SW 1271 (cell line): ENCODE measurements around the gene SRGAP2C.
"Not testable (repeated sequence)": the region's sequence is repeated elsewhere in the genome, so short reads cannot be mapped to it uniquely, and the experiment has no call there.

ENCODE experiments used
- DNase-seq, 2 experiments: peaks; one replicate each; lab custom pipeline; 2025; lab: John Stamatoyannopoulos, UW

SRGAP2C gene

GRCh38 chr1:121279548-121279898 is 94.7 kb downstream of the SRGAP2C start:
- not testable (repeated sequence) for DNase-seq

GRCh38 chr1:121280699-121281317 is 96.0 kb downstream of the SRGAP2C start:
- not testable (repeated sequence) for DNase-seq

GRCh38 chr1:121281480-121281879 is 96.7 kb downstream of the SRGAP2C start:
- not testable (repeated sequence) for DNase-seq

- not testable (repeated sequence) for DNase-seq
Measured at GRCh38 chr1:121283587-121284180, 98.9 kb downstream of the SRGAP2C start.

- not testable (repeated sequence) for DNase-seq
Measured at GRCh38 chr1:121292590-121292989, 107.8 kb downstream of the SRGAP2C start.

- DNase-seq = not testable (repeated sequence)
Measured at GRCh38 chr1:121293263-121294204, 108.8 kb downstream of the SRGAP2C start.

- not testable (repeated sequence) for DNase-seq
Measured at GRCh38 chr1:121294205-121294570, 109.4 kb downstream of the SRGAP2C start.

- not testable (repeated sequence) for DNase-seq
Measured at GRCh38 chr1:121296563-121296962, 111.8 kb downstream of the SRGAP2C start.

GRCh38 chr1:121298529-121298928 is 113.8 kb downstream of the SRGAP2C start:
- DNase-seq = not testable (repeated sequence)

- not testable (repeated sequence) for DNase-seq
Measured at GRCh38 chr1:121299514-121300149, 114.9 kb downstream of the SRGAP2C start.

- DNase-seq = not testable (repeated sequence)
Measured at GRCh38 chr1:121301876-121302275, 117.1 kb downstream of the SRGAP2C start.

- not testable (repeated sequence) for DNase-seq
Measured at GRCh38 chr1:121307759-121308158, 123.0 kb downstream of the SRGAP2C start.

- not testable (repeated sequence) for DNase-seq
Measured at GRCh38 chr1:121315509-121315908, 130.7 kb downstream of the SRGAP2C start.

- DNase-seq = not testable (repeated sequence)
Measured at GRCh38 chr1:121316081-121316480, 131.3 kb downstream of the SRGAP2C start.

- DNase-seq = not testable (repeated sequence)
Measured at GRCh38 chr1:121317491-121318468, 133.0 kb downstream of the SRGAP2C start.

GRCh38 chr1:121318687-121319086 is 133.9 kb downstream of the SRGAP2C start:
- not testable (repeated sequence) for DNase-seq

GRCh38 chr1:121321660-121322059 is 136.9 kb downstream of the SRGAP2C start:
- DNase-seq = not testable (repeated sequence)

- not testable (repeated sequence) for DNase-seq
Measured at GRCh38 chr1:121324726-121325125, 140.0 kb downstream of the SRGAP2C start.

GRCh38 chr1:121332141-121332540 is 147.4 kb downstream of the SRGAP2C start:
- not testable (repeated sequence) for DNase-seq

- DNase-seq = not testable (repeated sequence)
Measured at GRCh38 chr1:121332599-121333562, 148.1 kb downstream of the SRGAP2C start.
